Measurements from ENCODE around the gene SMIM31. TPM values are rescaled to one million over a fixed set of nuclear protein-coding genes. Genes with fewer than 3 reads are reported as not detected.

SMIM31 gene
- total RNA-seq, 1 donor from 2014 or later: not detected

DNA sequence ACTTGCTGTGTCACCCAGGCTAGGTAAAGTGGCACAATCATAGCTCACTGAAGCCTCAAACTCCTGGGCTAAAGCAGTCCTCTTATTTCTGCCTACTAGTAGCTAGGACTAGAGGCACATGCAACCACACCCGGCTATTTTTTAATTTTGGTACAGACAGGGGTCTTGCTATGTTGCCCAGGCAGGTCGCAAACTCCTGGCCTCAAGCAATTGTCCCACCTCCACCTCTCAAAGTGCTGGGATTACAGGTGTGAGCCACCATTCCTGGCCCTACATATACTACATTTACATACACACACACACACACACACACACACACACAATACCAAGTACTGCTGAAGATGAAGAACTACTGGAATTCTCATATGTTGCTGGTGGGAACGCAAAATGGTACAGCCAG is 26.9 kb downstream of the SMIM31 start:
- ATAC-seq (no peak), DNase-seq (ENCODE audit: low spot score) (no peak)

GRCh38 chr4:164783976-164784375 is 30.0 kb downstream of the SMIM31 start:
- no peak for ATAC-seq

GRCh38 chr4:164789047-164789446 is 35.1 kb downstream of the SMIM31 start:
- DNase-seq (ENCODE audit: low spot score) (no peak), ATAC-seq (no peak)

More at GRCh38 chr4:164783976-164784375, 30.0 kb downstream of the SMIM31 start:
- DNase-seq (ENCODE audit: low spot score): no peak

DNA sequence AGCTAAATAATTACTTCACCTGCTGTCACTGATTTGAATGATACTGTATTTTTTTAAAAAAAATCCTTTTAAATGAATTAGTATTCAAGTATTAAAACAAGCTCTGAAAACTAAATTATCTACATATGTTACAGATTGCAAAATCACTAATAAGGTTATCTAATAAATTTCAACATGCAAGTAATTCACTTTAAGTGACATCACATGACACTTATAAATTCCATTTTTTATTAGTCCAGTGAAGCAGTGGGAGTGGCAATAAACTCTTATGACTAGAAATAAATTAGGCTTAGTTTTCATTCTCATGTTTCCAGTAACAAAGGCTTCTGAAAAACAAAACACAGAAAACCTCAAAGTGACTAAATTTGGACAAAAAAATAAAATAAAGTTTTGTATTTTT is 36.3 kb downstream of the SMIM31 start:
- DNase-seq (ENCODE audit: low spot score) (no peak), ATAC-seq (no peak)

GRCh38 chr4:164799410-164799809 is 45.5 kb downstream of the SMIM31 start:
- no peak for ATAC-seq
- no peak for DNase-seq (ENCODE audit: low spot score)

DNA sequence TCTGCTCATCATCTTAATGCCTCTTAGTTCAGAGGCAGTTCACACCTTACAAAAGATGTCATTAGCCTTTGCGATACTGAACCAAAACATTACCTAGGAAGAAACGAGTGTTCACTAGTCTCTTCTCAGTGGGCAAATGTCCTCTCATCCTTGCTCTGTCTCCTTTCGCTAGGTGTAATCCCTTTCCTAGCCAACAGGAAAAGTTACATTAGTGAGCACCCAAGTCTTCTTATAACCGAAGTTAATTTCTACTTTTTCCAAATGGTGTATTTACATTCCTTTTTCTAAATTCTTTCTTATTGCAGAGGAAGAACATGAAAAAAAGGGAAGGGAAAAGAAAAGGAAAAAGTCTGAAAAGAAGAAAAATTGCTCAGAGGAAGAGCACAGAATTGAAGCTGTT is 46.9 kb downstream of the SMIM31 start:
- ATAC-seq (no peak), DNase-seq (ENCODE audit: low spot score) (no peak)

- DNase-seq (ENCODE audit: low spot score): no peak
- ATAC-seq: no peak
Measured at GRCh38 chr4:164802301-164802901, 48.5 kb downstream of the SMIM31 start.

DNA sequence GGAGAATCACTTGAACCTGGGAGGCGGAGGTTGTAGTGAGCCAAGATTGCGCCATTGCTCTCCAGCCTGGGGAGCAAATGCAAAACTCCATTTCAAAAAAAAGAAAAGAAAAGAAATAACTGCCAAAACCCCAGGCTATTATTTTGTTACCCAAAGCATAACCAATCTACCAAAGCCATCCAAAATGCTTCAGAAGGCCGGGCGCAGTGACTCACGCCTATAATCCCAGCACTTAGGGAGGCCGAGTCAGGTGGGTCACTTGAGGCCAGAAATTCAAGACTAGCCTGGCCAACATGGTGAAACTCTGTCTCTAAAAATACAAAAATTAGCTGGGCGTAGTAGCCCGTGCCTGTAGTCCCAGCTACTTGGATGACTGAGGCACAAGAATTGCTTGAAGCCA is 49.8 kb downstream of the SMIM31 start:
- DNase-seq (ENCODE audit: low spot score) (no peak), ATAC-seq (no peak)

DNA sequence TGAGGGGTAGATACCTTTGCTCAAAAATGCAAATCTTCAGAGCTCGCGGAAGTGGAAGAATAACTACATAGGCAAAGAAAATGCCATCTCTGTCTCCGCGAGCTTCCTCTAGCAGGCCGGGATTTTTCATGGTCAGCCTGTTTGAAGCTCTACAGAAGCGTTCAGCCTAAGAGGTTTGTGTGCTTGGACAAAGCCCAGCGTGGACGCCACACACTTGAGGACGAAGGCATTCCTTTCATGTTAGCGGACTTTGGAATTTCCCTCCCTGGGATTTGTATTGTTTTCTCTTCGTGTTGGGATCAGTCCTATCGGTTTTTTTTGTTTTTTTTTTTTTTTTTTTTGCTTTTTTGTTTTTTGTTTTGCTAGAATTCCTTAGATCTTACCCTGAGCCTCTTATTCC is 53.7 kb downstream of the SMIM31 start:
- no peak for ATAC-seq
- DNase-seq (ENCODE audit: low spot score): no peak

- ATAC-seq (no peak), DNase-seq (ENCODE audit: low spot score) (no peak)
Measured at GRCh38 chr4:164813554-164813953, 59.6 kb downstream of the SMIM31 start.

DNA sequence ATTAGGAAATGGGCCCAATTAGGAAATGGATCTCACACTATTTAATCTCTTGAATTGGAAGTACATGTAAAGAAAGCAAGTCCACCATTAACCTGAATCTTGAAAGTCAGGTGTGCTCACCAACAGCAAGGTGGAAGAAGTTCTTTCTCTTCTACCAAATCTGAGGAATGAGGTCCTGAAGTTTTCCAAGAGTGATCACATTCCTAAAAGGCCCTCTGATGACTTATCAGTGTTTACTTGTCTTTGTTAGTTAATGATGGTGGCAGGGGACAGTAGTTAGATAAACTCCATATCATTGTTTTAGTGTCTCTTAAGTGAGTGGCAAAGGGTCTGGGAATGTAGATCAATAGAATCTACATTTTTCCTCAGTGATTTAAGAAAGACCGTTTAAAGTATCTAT is 61.8 kb downstream of the SMIM31 start:
- DNase-seq (ENCODE audit: low spot score) (no peak), ATAC-seq (no peak)

DNA sequence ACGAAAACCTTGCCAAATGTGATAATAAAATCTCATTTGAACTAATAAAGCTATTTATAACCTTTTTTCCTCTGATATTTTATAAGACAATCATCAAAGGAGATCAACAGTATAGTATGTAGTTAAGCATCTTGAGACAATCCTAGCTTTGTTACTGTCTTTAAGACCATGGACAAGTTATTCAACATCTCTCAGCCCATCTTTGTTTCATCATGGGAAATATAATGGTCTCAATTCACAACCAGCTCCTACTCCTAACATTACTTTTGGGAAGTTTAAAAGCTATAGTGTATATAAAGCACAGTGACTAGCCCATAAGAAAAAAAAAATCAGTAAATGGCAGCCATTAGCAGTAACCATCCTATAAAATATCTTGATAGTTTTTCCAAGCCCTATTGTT is 65.4 kb downstream of the SMIM31 start:
- ATAC-seq (no peak), DNase-seq (ENCODE audit: low spot score) (no peak)

DNA sequence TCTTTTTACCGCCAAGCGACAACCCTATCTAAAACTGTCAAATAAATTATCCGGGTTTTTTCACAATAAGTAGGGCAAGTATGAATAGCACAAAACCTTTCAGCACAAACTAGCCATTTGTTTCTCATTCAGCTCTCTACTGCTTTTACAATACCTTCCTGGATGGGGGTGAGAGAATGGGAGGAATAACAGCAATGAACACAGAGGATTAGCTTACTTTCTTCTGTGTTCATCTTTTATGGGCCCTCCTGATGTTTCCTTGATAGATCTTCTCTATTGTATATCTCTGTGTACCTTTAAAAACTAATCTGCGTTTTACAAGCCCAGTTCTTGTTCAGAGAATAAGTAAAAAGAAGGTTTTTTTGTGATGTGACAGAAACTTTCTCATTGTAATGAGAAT is 67.8 kb downstream of the SMIM31 start:
- DNase-seq (ENCODE audit: low spot score) (no peak), ATAC-seq (no peak)

GRCh38 chr4:164824581-164824980 is 70.7 kb downstream of the SMIM31 start:
- ATAC-seq (no peak), DNase-seq (ENCODE audit: low spot score) (no peak)

GRCh38 chr4:164828955-164829354 is 75.0 kb downstream of the SMIM31 start:
- no peak for ATAC-seq
- DNase-seq (ENCODE audit: low spot score): no peak

GRCh38 chr4:164846566-164846965 is 92.6 kb downstream of the SMIM31 start:
- ATAC-seq: no peak
- DNase-seq (ENCODE audit: low spot score): no peak

- DNase-seq (ENCODE audit: low spot score) (no peak), ATAC-seq (no peak)
Measured at GRCh38 chr4:164847016-164847415, 93.1 kb downstream of the SMIM31 start.

- DNase-seq (ENCODE audit: low spot score) (no peak), ATAC-seq (no peak)
Measured at GRCh38 chr4:164847967-164848649, 94.2 kb downstream of the SMIM31 start.

Other genes starting within 250 kb of the SMIM31 start
- gene APELA, start 123.0 kb downstream of the SMIM31 start, total RNA-seq: not detected
- 0.15 TPM for gene TRIM61, start 223.5 kb downstream of the SMIM31 start, total RNA-seq